ENCODE results near the gene USP43. TPM values are rescaled to one million over a fixed set of nuclear protein-coding genes. Genes with fewer than 3 reads are reported as not detected.

The USP43 gene
- total RNA-seq, 1 donor from 2014 or later = 7.0 TPM

DNA sequence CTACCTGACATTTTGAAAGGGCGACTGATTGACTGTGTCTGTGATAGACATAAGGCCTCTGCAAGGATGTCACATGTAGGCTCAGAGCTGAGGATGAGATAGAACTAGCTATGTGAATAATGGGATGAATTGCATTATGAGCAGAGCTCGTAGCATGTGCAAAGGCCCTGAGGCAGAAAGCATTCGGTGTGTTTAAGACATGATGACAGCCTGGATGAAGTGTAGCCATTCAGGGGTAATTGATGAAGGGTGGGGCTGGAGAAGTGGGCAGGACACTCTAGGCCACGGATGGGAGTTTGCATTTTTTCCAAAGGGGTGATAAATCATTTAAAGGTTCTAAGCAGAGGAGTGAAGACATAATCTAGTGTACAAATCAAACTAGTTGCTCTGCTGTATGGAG lies 62.6 kb downstream of the USP43 start:
- Histone ChIP-seq H3K79me2 (ENCODE audit: insufficient read depth, low read length) (no peaks in the 10 kb centered on the region), H3K4me2 (ENCODE audit: low read length) (no peak overlapping the region), H3K4me1 (ENCODE audit: insufficient read depth, low read length) (no peaks in the 10 kb centered on the region), H3K36me3 (ENCODE audit: insufficient read depth, low read length) (no peaks in the 10 kb centered on the region), H3K9ac (ENCODE audit: low read length) (no peak overlapping the region), H3K9me3 (ENCODE audit: insufficient read depth, low read depth, low read length) (no peaks in the 10 kb centered on the region), H3K27ac (ENCODE audit: low read depth, low read length) (no peak overlapping the region), H2AFZ (ENCODE audit: low read depth, low read length) (no peak overlapping the region), H3K27me3 (ENCODE audit: insufficient read depth, low read length) (no peaks in the 10 kb centered on the region), H4K20me1 (ENCODE audit: insufficient read depth, low read length) (no peaks in the 10 kb centered on the region), H3K4me3 (ENCODE audit: insufficient read depth, low read depth, low read length) (no peak overlapping the region)
- H3K9me3 Mint-ChIP-seq (ENCODE audit: unreplicated experiment) = no peaks in the 10 kb centered on the region
- H3K27ac Mint-ChIP-seq (ENCODE audit: unreplicated experiment) = peak overlapping the region; percentile 20
- H3K27me3 Mint-ChIP-seq (ENCODE audit: low read depth, unreplicated experiment) = no peaks in the 10 kb centered on the region
- DNase-seq (ENCODE audit: low read depth) (no peak), FAIRE-seq (no peak)
- TF ChIP-seq, protein P1, sequence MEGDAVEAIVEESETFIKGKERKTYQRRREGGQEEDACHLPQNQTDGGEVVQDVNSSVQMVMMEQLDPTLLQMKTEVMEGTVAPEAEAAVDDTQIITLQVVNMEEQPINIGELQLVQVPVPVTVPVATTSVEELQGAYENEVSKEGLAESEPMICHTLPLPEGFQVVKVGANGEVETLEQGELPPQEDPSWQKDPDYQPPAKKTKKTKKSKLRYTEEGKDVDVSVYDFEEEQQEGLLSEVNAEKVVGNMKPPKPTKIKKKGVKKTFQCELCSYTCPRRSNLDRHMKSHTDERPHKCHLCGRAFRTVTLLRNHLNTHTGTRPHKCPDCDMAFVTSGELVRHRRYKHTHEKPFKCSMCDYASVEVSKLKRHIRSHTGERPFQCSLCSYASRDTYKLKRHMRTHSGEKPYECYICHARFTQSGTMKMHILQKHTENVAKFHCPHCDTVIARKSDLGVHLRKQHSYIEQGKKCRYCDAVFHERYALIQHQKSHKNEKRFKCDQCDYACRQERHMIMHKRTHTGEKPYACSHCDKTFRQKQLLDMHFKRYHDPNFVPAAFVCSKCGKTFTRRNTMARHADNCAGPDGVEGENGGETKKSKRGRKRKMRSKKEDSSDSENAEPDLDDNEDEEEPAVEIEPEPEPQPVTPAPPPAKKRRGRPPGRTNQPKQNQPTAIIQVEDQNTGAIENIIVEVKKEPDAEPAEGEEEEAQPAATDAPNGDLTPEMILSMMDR (IDR thresholded peaks at IDR 0.05; ENCODE audit: insufficient read depth, low read depth, low read length) = no peak
- TF ChIP-seq EZH2 (IDR thresholded peaks at IDR 0.05; ENCODE audit: insufficient read depth, low read length) = no peak
- peaks cover 13% of the 10 kb centered on the region for H3K36me3 Mint-ChIP-seq (ENCODE audit: low read depth, unreplicated experiment)
- no peak overlapping the region for H3K4me3 Mint-ChIP-seq (ENCODE audit: unreplicated experiment)
- H3K4me1 Mint-ChIP-seq (ENCODE audit: low read depth, unreplicated experiment) = no peaks in the 10 kb centered on the region

DNA sequence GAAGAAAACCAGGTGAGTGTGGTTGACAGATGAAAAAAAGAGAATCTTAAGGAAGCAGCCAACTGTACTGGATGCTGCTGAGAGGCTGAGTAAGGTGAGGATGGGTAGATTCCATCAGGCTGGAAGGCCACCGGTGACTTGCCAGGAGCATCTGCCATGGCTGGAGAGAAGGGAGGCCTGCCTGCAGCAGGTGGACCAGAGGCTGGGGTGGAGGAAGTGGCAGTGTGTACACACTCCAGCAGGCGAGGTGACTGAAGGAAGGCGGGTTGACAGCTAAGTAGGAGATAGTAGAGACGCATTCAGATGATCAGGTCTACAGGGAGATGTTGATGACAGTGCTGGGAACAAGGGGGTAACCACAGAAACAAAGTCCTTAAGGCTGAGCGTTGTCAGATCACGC lies 69.5 kb downstream of the USP43 start:
- Mint-ChIP-seq H3K4me3 (ENCODE audit: unreplicated experiment) (no peak overlapping the region), H3K4me1 (ENCODE audit: low read depth, unreplicated experiment) (no peaks in the 10 kb centered on the region), H3K36me3 (ENCODE audit: low read depth, unreplicated experiment) (peaks cover 16% of the 10 kb centered on the region), H3K9me3 (ENCODE audit: unreplicated experiment) (peaks cover 3% of the 10 kb centered on the region), H3K27me3 (ENCODE audit: low read depth, unreplicated experiment) (no peaks in the 10 kb centered on the region), H3K27ac (ENCODE audit: unreplicated experiment) (no peak overlapping the region)
- TF ChIP-seq EZH2 (IDR thresholded peaks at IDR 0.05; ENCODE audit: insufficient read depth, low read length) = no peak
- TF ChIP-seq, protein P1 (IDR thresholded peaks at IDR 0.05; ENCODE audit: insufficient read depth, low read depth, low read length) = no peak
- Histone ChIP-seq H3K27me3 (ENCODE audit: insufficient read depth, low read length) (no peaks in the 10 kb centered on the region), H3K4me3 (ENCODE audit: insufficient read depth, low read depth, low read length) (no peak overlapping the region), H3K4me1 (ENCODE audit: insufficient read depth, low read length) (no peaks in the 10 kb centered on the region), H3K9me3 (ENCODE audit: insufficient read depth, low read depth, low read length) (no peaks in the 10 kb centered on the region), H4K20me1 (ENCODE audit: insufficient read depth, low read length) (no peaks in the 10 kb centered on the region), H3K9ac (ENCODE audit: low read length) (no peak overlapping the region), H3K79me2 (ENCODE audit: insufficient read depth, low read length) (no peaks in the 10 kb centered on the region), H3K36me3 (ENCODE audit: insufficient read depth, low read length) (no peaks in the 10 kb centered on the region), H2AFZ (ENCODE audit: low read depth, low read length) (no peak overlapping the region), H3K4me2 (ENCODE audit: low read length) (no peak overlapping the region), H3K27ac (ENCODE audit: low read depth, low read length) (no peak overlapping the region)
- no peak for FAIRE-seq
- no peak for DNase-seq (ENCODE audit: low read depth)

DNA sequence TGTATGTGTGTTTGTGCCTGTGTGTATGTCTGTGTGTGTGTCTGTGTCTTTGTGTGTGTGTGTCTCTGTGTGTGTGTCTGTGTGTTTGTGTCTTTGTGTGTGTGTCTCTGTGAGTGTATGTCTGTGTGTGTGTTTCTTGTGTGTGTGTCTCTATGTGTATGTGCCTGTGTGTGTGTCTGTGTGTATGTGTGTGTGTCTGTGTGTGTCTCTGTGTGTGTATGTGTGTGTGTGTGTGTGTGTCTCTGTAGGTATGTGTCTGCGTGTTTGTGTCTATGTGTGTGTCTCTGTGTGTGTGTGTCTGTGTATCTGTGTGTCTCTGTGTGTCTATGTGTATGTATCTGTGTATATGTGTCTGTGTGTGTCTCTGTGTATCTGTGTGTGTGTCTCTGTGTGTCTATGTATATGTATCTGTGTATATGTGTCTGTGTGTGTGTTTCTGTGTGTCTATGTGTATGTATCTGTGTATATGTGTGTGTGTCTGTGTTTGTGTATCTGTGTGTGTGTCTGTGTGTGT lies 70.2 kb downstream of the USP43 start:
- FAIRE-seq (peak; percentile 29), DNase-seq (ENCODE audit: low read depth) (no peak)
- Histone ChIP-seq H3K9ac (ENCODE audit: low read length) (no peak overlapping the region), H3K9me3 (ENCODE audit: insufficient read depth, low read depth, low read length) (no peaks in the 10 kb centered on the region), H2AFZ (ENCODE audit: low read depth, low read length) (no peak overlapping the region), H3K4me1 (ENCODE audit: insufficient read depth, low read length) (no peaks in the 10 kb centered on the region), H3K4me2 (ENCODE audit: low read length) (no peak overlapping the region), H3K27me3 (ENCODE audit: insufficient read depth, low read length) (no peaks in the 10 kb centered on the region), H3K36me3 (ENCODE audit: insufficient read depth, low read length) (no peaks in the 10 kb centered on the region), H3K4me3 (ENCODE audit: insufficient read depth, low read depth, low read length) (no peak overlapping the region), H3K79me2 (ENCODE audit: insufficient read depth, low read length) (no peaks in the 10 kb centered on the region), H3K27ac (ENCODE audit: low read depth, low read length) (no peak overlapping the region), H4K20me1 (ENCODE audit: insufficient read depth, low read length) (no peaks in the 10 kb centered on the region)
- TF ChIP-seq EZH2 (IDR thresholded peaks at IDR 0.05; ENCODE audit: insufficient read depth, low read length) = no peak
- TF ChIP-seq, protein P1 (IDR thresholded peaks at IDR 0.05; ENCODE audit: insufficient read depth, low read depth, low read length) = no peak
- Mint-ChIP-seq H3K27ac (ENCODE audit: unreplicated experiment) (no peak overlapping the region), H3K4me3 (ENCODE audit: unreplicated experiment) (no peak overlapping the region), H3K9me3 (ENCODE audit: unreplicated experiment) (peaks cover 3% of the 10 kb centered on the region), H3K36me3 (ENCODE audit: low read depth, unreplicated experiment) (peaks cover 14% of the 10 kb centered on the region), H3K27me3 (ENCODE audit: low read depth, unreplicated experiment) (no peaks in the 10 kb centered on the region), H3K4me1 (ENCODE audit: low read depth, unreplicated experiment) (no peaks in the 10 kb centered on the region)

All from astrocyte (in vitro differentiated cells and primary cell).